ENCODE measurements around the gene ANKS4B. TPM values are rescaled to one million over a fixed set of nuclear protein-coding genes. Genes with fewer than 3 reads are reported as not detected.
A peak's percentile ranks its signal among the peaks of the same experiment; 100 is the strongest.
"Not testable (repeated sequence)": the region's sequence is repeated elsewhere in the genome, so short reads cannot be mapped to it uniquely, and the experiment has no call there.

ANKS4B gene
- 0.03 TPM in 1 of 2 replicates, not detected in the other for total RNA-seq
- polyA plus RNA-seq (2012): not detected

- DNase-seq (ENCODE audit: low read depth): no peak
Measured at GRCh38 chr16:21233521-21234150, at the start of gene ANKS4B. Gene ANKS4B (plus strand): TSS chr16:21233699. CDS start chr16:21233738, 39 bp downstream.

GRCh38 chr16:21183995-21184394, 49.5 kb upstream of the ANKS4B start:
- no peak for DNase-seq (ENCODE audit: low read depth)

GRCh38 chr16:21184834-21185233, 48.7 kb upstream of the ANKS4B start:
- no peak for DNase-seq (ENCODE audit: low read depth)

- no peak for DNase-seq (ENCODE audit: low read depth)
Measured at GRCh38 chr16:21185659-21186325, 47.7 kb upstream of the ANKS4B start.

- no peak for DNase-seq (ENCODE audit: low read depth)
Measured at GRCh38 chr16:21186326-21186691, 47.2 kb upstream of the ANKS4B start.

GRCh38 chr16:21189311-21189710, 44.2 kb upstream of the ANKS4B start:
- no peak for DNase-seq (ENCODE audit: low read depth)

GRCh38 chr16:21190013-21190412, 43.5 kb upstream of the ANKS4B start:
- DNase-seq (ENCODE audit: low read depth): no peak

GRCh38 chr16:21190599-21190998, 42.9 kb upstream of the ANKS4B start:
- no peak for DNase-seq (ENCODE audit: low read depth)

GRCh38 chr16:21192991-21193390, 40.5 kb upstream of the ANKS4B start:
- DNase-seq (ENCODE audit: low read depth): no peak

GRCh38 chr16:21194771-21195301, 38.7 kb upstream of the ANKS4B start:
- DNase-seq (ENCODE audit: low read depth): peak; percentile 62

- DNase-seq (ENCODE audit: low read depth): not testable (repeated sequence)
Measured at GRCh38 chr16:21195330-21195729, 38.2 kb upstream of the ANKS4B start.

GRCh38 chr16:21197112-21197511, 36.4 kb upstream of the ANKS4B start:
- DNase-seq (ENCODE audit: low read depth): no peak

- DNase-seq (ENCODE audit: low read depth): no peak
Measured at GRCh38 chr16:21197621-21198020, 35.9 kb upstream of the ANKS4B start.

- no peak for DNase-seq (ENCODE audit: low read depth)
Measured at GRCh38 chr16:21199607-21200218, 33.8 kb upstream of the ANKS4B start.

GRCh38 chr16:21203155-21203797, 30.2 kb upstream of the ANKS4B start:
- no peak for DNase-seq (ENCODE audit: low read depth)

GRCh38 chr16:21205303-21205702, 28.2 kb upstream of the ANKS4B start:
- DNase-seq (ENCODE audit: low read depth): peak; percentile 53

GRCh38 chr16:21206550-21206949, 26.9 kb upstream of the ANKS4B start:
- DNase-seq (ENCODE audit: low read depth): no peak

- DNase-seq (ENCODE audit: low read depth): no peak
Measured at GRCh38 chr16:21208446-21209230, 24.9 kb upstream of the ANKS4B start.

GRCh38 chr16:21211486-21211885, 22.0 kb upstream of the ANKS4B start, which contains the start of gene ZP2:
Gene ZP2 (minus strand): TSS chr16:21211574. CDS start chr16:21211547, 27 bp downstream.
- no peak for DNase-seq (ENCODE audit: low read depth)

GRCh38 chr16:21214086-21214485, 19.4 kb upstream of the ANKS4B start:
- DNase-seq (ENCODE audit: low read depth): no peak

GRCh38 chr16:21217121-21217520, 16.4 kb upstream of the ANKS4B start:
- DNase-seq (ENCODE audit: low read depth): no peak
